NCI-H2227 (cell line): ENCODE data around the gene KCNMA1.
A peak's percentile ranks its signal among the peaks of the same experiment; 100 is the strongest.

Experiments used
- DNase-seq: peaks from one replicate; lab custom pipeline; 2025; ENCODE audit not compliant: unreplicated experiment; lab: John Stamatoyannopoulos, UW

The KCNMA1 gene

GRCh38 chr10:77315496-77316129 lies 322.0 kb downstream of the KCNMA1 start:
- no peak for DNase-seq

GRCh38 chr10:77313066-77313750 lies 324.4 kb downstream of the KCNMA1 start:
- DNase-seq: no peak

- DNase-seq: peak; percentile 75
Observed at GRCh38 chr10:77311186-77311585, 326.4 kb downstream of the KCNMA1 start.

- no peak for DNase-seq
Observed at GRCh38 chr10:77310288-77310840, 327.2 kb downstream of the KCNMA1 start.

- DNase-seq: no peak
Observed at GRCh38 chr10:77309509-77309908, 328.1 kb downstream of the KCNMA1 start.

- DNase-seq: no peak
Observed at GRCh38 chr10:77309092-77309491, 328.5 kb downstream of the KCNMA1 start.

- DNase-seq: peak; percentile 73
Observed at GRCh38 chr10:77308084-77308732, 329.4 kb downstream of the KCNMA1 start.

GRCh38 chr10:77306666-77307065 lies 330.9 kb downstream of the KCNMA1 start:
- DNase-seq: no peak

- DNase-seq: no peak
Observed at GRCh38 chr10:77305650-77306632, 331.7 kb downstream of the KCNMA1 start.

- DNase-seq: no peak
Observed at GRCh38 chr10:77304192-77304591, 333.4 kb downstream of the KCNMA1 start.

GRCh38 chr10:77301305-77301730 lies 336.3 kb downstream of the KCNMA1 start:
- DNase-seq: no peak

GRCh38 chr10:77300682-77301302 lies 336.8 kb downstream of the KCNMA1 start:
- DNase-seq: no peak

GRCh38 chr10:77299320-77299719 lies 338.3 kb downstream of the KCNMA1 start:
- DNase-seq: no peak

- no peak for DNase-seq
Observed at GRCh38 chr10:77297393-77297739, 340.2 kb downstream of the KCNMA1 start.

- no peak for DNase-seq
Observed at GRCh38 chr10:77296534-77297392, 340.8 kb downstream of the KCNMA1 start.

- DNase-seq: no peak
Observed at GRCh38 chr10:77293773-77294172, 343.8 kb downstream of the KCNMA1 start.

GRCh38 chr10:77293347-77293746 lies 344.3 kb downstream of the KCNMA1 start:
- no peak for DNase-seq

- DNase-seq: no peak
Observed at GRCh38 chr10:77291596-77292505, 345.8 kb downstream of the KCNMA1 start.
